Measurements from ENCODE around the gene FBN2.

- TF ChIP-seq POLR2A (IDR thresholded peaks at IDR 0.05; ENCODE audit: low read depth, low read length) (no peak), POLR2AphosphoS5 (IDR thresholded peaks at IDR 0.05; ENCODE audit: low read depth, low read length) (no peak)
Observed at GRCh38 chr5:128253880-128254279, 284.2 kb downstream of the FBN2 start.
